A673 (cell line): ENCODE measurements around the gene OSBPL3. TPM values are rescaled to one million over a fixed set of nuclear protein-coding genes. Genes with fewer than 3 reads are reported as not detected.

Source experiments
- BruUV-seq: library from RNA; stranded (reverse); fragments of 400-500 nt; replicated peaks from 2 replicates; lab custom pipeline; 2021; lab: Mats Ljungman, UMichigan
- CTCF ChIA-PET: fragments of 300-600 bp; sonication (Branson Sonifier 250); formaldehyde crosslinking; loops from one replicate; lab custom pipeline; 2022; ENCODE audit warnings: antibody characterized with exemption; lab: Charles Lee
- POLR2A ChIA-PET: fragments of 300-600 bp; sonication (Branson Sonifier 250); formaldehyde crosslinking; loops from one replicate; lab custom pipeline; 2022; ENCODE audit warnings: antibody characterized with exemption; ENCODE audit not compliant: low non-redundant PET; lab: Charles Lee
- DNase-seq: peaks from one replicate; pipeline ENCODE4 v3.0.0-alpha.2; 2015; ENCODE audit warnings: low spot score
- H3K27ac ChIP-seq: fragments of 200-600 bp; sonication (generic); 2 replicates; pipeline ENCODE4 v1.5.1; 2016; ENCODE audit warnings: mixed run types, low read depth, mild to moderate bottlenecking, mixed read lengths, antibody characterized with exemption, low read length; ENCODE audit not compliant: poor library complexity, severe bottlenecking
- H3K27me3 ChIP-seq: fragments of 200-600 bp; sonication (generic); replicated peaks from 2 replicates; pipeline ENCODE4 v1.6.1; 2017; ENCODE audit warnings: mixed run types, low read depth, mild to moderate bottlenecking, mixed read lengths, antibody characterized with exemption, low read length; ENCODE audit not compliant: insufficient read depth, poor library complexity
- H3K36me3 ChIP-seq: fragments of 200-600 bp; sonication (generic); 2 replicates; pipeline ENCODE4 v1.6.1; 2016; ENCODE audit warnings: mixed run types, mild to moderate bottlenecking, mixed read lengths, antibody characterized with exemption, low read length; ENCODE audit not compliant: insufficient read depth, poor library complexity, severe bottlenecking
- H3K4me1 ChIP-seq: fragments of 200-600 bp; sonication (generic); 2 replicates; pipeline ENCODE4 v1.6.1; 2017; ENCODE audit warnings: mixed run types, mild to moderate bottlenecking, mixed read lengths, antibody characterized with exemption, low read length; ENCODE audit not compliant: insufficient read depth, poor library complexity, severe bottlenecking
- H3K4me3 ChIP-seq: fragments of 200-600 bp; sonication (generic); 2 replicates; pipeline ENCODE4 v1.5.1; 2016; ENCODE audit warnings: low read depth, mixed run types, mild to moderate bottlenecking, mixed read lengths, low read length; ENCODE audit not compliant: poor library complexity, severe bottlenecking
- H3K9me3 ChIP-seq: fragments of 200-600 bp; sonication (generic); 2 replicates; pipeline ENCODE4 v1.6.1; 2016; ENCODE audit warnings: mixed run types, low read depth, mild to moderate bottlenecking, mixed read lengths, antibody characterized with exemption, low read length; ENCODE audit not compliant: poor library complexity, severe bottlenecking
- CTCF ChIP-seq: fragments of 300-800, 200-600 bp; sonication (generic); conservative IDR thresholded peaks from 2 replicates; pipeline ENCODE4 v1.5.1; 2017; ENCODE audit warnings: low read depth, mild to moderate bottlenecking, antibody characterized with exemption, low read length, moderate library complexity, mixed read lengths
- EZH2 ChIP-seq: fragments of 200-600 bp; sonication (generic); IDR thresholded peaks from 2 replicates; pipeline ENCODE4 v1.6.1; 2017; ENCODE audit warnings: borderline replicate concordance, low read depth, mild to moderate bottlenecking, mixed read lengths, antibody characterized with exemption, low read length; ENCODE audit not compliant: poor library complexity, severe bottlenecking
- intact Hi-C: fragments of 100-400 bp; cut with micrococcal nuclease; formaldehyde crosslinking; loops from one replicate; pipeline ENCODE4 v1.10.0; 2022; ENCODE audit not compliant: unreplicated experiment
- total RNA-seq: library from RNA; stranded (reverse); gene quantifications from 2 replicates; pipeline ENCODE4 v1.2.3, GENCODE V29; 2021

OSBPL3 gene
- total RNA-seq, 1 experiment from 2014 or later, result 21.4 TPM

GRCh38 chr7:24769851-24770250 lies 210.1 kb downstream of the OSBPL3 start:
- TF ChIP-seq CTCF, result no peak
- TF ChIP-seq EZH2, result no peak
- H3K27ac ChIP-seq, result no peak overlapping the region
- no peaks in the 10 kb centered on the region for H3K36me3 ChIP-seq
- no peaks in the 10 kb centered on the region for H3K9me3 ChIP-seq
- BruUV-seq, result no TSS peak
- DNase-seq, result no peak
- intact Hi-C loops, result no loop called here
- H3K27me3 ChIP-seq, result no peaks in the 10 kb centered on the region
- CTCF ChIA-PET, result no interaction called here
- no peaks in the 10 kb centered on the region for H3K4me1 ChIP-seq
- H3K4me3 ChIP-seq, result no peak overlapping the region
- POLR2A ChIA-PET, result no interaction called here

- Histone ChIP-seq H3K27me3 (no peaks in the 10 kb centered on the region), H3K9me3 (no peaks in the 10 kb centered on the region), H3K36me3 (no peaks in the 10 kb centered on the region), H3K4me1 (no peaks in the 10 kb centered on the region), H3K27ac (no peak overlapping the region), H3K4me3 (no peak overlapping the region)
- CTCF ChIA-PET, result no interaction called here
- TF ChIP-seq CTCF (no peak), EZH2 (no peak)
- POLR2A ChIA-PET, result no interaction called here
- no TSS peak for BruUV-seq
- intact Hi-C loops, result no loop called here
- no peak for DNase-seq
Observed at GRCh38 chr7:24769014-24769830, 210.8 kb downstream of the OSBPL3 start.

GRCh38 chr7:24767878-24768569 lies 212.0 kb downstream of the OSBPL3 start:
- no peak for DNase-seq
- TF ChIP-seq EZH2 (no peak), CTCF (no peak)
- no peaks in the 10 kb centered on the region for H3K9me3 ChIP-seq
- no peaks in the 10 kb centered on the region for H3K4me1 ChIP-seq
- H3K36me3 ChIP-seq, result no peaks in the 10 kb centered on the region
- no peaks in the 10 kb centered on the region for H3K27me3 ChIP-seq
- POLR2A ChIA-PET, result no interaction called here
- CTCF ChIA-PET, result no interaction called here
- H3K4me3 ChIP-seq, result no peak overlapping the region
- no peak overlapping the region for H3K27ac ChIP-seq
- intact Hi-C loops, result no loop called here
- no TSS peak for BruUV-seq
